ENCODE data around the gene EPB41L2. TPM values are rescaled to one million over a fixed set of nuclear protein-coding genes. Genes with fewer than 3 reads are reported as not detected.

EPB41L2 gene
- total RNA-seq, 1 experiment from 2014 or later = 106 TPM

DNA sequence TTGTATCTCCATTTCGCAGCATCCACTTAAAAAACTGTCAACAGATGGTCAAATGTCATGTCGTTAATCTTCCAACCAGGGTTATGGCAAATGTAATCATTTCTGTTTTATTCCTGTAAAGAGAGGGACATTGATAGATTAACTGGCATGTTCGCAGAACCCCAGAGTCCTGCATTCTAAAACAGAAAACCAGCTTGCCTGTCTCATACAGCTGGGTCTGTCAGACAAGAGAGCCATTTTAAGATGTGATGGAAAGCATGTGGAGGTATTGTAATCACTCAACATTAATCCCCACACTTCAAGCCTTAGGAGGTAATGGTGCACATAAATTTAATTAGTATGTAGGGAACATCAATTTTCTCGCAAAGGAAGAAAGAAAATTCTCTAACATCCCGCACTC, 231.4 kb downstream of the EPB41L2 start (continued):
- TF ChIP-seq SMAD3 (CRISPR knock-in tag; IDR thresholded peaks at IDR 0.05; ENCODE audit: borderline replicate concordance) (no peak), NR2C2 (CRISPR knock-in tag; IDR thresholded peaks at IDR 0.05) (no peak)
- TF ChIP-seq, protein P1, sequence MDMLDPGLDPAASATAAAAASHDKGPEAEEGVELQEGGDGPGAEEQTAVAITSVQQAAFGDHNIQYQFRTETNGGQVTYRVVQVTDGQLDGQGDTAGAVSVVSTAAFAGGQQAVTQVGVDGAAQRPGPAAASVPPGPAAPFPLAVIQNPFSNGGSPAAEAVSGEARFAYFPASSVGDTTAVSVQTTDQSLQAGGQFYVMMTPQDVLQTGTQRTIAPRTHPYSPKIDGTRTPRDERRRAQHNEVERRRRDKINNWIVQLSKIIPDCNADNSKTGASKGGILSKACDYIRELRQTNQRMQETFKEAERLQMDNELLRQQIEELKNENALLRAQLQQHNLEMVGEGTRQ (CRISPR knock-in tag; IDR thresholded peaks at IDR 0.05) = no peak

DNA sequence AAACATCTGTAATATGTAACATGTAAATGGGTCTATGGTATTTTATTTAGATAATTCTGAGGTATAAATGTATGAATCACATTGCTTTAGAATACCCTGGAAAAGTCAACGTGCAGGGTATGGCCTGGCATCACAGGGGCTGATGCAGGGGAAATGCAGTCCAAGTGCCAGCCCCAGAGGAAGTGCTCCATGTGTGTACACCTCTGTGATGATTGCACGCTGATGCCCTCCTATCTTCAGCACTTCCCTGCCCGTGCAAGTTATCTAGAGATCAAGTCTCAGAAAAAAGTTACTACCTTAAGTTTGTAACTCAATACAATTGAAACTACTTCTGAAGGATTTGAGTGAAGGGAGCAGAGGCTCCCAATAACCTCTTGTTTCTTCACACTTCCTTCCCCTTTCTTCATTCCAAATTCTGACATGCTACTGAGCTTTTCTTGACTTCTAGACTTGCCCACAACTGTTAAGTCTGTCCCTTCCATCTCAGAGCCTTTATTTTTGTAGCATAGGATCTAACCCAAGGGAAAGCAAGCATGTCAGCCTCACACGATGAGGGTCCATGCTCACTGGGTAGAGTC, 233.6 kb downstream of the EPB41L2 start:
- Mint-ChIP-seq H3K9me3 (peaks cover 8% of the 10 kb centered on the region), H3K27ac (no peak overlapping the region), H3K36me3 (no peaks in the 10 kb centered on the region), H3K27me3 (ENCODE audit: low read depth) (no peaks in the 10 kb centered on the region), H3K4me1 (peaks cover 19% of the 10 kb centered on the region), H3K4me3 (no peak overlapping the region)
- ATAC-seq (no peak), DNase-seq (ENCODE audit: low spot score) (no peak)
- ChIA-PET POLR2A (no interaction called here), CTCF (no interaction called here)
- TF ChIP-seq GABPB1 (CRISPR knock-in tag; IDR thresholded peaks at IDR 0.05) = peak; percentile 39; the same call in 1 of the 2 replicates
- no peak for TF ChIP-seq NR2C2 (CRISPR knock-in tag; IDR thresholded peaks at IDR 0.05)

DNA sequence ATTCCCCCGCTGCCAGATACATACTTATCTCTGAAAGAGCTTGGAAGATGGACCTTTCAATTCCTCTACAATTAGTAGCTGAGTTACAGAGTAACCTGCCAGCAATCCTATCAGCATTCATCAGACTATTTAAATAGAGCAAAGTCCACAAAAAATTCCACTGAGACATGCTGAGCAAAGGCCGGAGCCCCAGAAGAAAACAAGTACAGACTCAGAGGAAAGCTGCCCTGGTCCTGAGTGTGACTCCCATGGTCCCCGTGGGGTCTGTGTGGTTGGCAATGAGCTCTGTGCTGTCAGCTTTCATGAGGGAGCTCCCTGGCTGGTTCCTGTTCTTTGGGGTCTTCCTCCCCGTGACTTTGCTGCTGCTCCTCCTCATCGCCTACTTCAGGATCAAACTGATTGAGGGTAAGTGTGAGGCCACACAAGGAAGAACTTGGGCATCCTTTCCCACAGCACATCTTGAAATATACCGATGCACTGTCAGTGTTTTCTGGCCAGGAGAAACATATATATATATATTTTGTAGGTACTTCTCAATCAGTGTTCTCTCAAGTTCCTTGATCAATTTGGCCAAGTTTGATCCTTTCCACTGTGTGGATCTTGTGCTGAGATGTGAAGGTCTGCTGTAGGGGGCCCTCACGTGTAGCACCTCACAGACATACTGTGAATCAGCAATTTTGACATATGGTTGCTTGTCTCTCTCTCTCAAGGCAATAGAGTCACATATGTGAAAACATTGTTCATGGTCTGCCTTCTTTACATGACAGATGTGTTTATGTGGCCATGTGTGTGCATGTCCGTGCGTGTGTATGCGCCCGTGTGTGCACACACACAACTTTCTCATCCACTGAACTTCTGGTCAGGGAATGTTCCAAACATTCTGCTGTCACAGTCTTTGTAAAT, 235.5 kb downstream of the EPB41L2 start, which contains the start of gene SMLR1:
SMLR1 (plus strand) TSS at position 160 of the 903 bp plus-strand sequence; CDS start at position 168, 8 bp downstream.
- ChIA-PET POLR2A (no interaction called here), CTCF (no interaction called here)
- DNase-seq (ENCODE audit: low spot score) = no peak
- Mint-ChIP-seq H3K4me3 (no peak within 1 kb of the TSS), H3K9me3 (peaks cover 8% of the 10 kb centered on the region), H3K27me3 (ENCODE audit: low read depth) (no peaks in the 10 kb centered on the region), H3K4me1 (peaks cover 19% of the 10 kb centered on the region), H3K36me3 (no peaks in the 10 kb centered on the region), H3K27ac (no peak within 1 kb of the TSS; the same call in 1 of the 2 replicates)
- TF ChIP-seq, protein P2, sequence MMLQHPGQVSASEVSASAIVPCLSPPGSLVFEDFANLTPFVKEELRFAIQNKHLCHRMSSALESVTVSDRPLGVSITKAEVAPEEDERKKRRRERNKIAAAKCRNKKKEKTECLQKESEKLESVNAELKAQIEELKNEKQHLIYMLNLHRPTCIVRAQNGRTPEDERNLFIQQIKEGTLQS (CRISPR knock-in tag; conservative IDR thresholded peaks at IDR 0.05) = no peak
- TF ChIP-seq NFE2L1 (CRISPR knock-in tag; IDR thresholded peaks at IDR 0.05) (no peak), ESRRA (CRISPR knock-in tag; IDR thresholded peaks at IDR 0.05; ENCODE audit: borderline replicate concordance) (no peak), FOXJ3 (CRISPR knock-in tag; IDR thresholded peaks at IDR 0.05; ENCODE audit: borderline replicate concordance) (no peak), GABPB1 (CRISPR knock-in tag; IDR thresholded peaks at IDR 0.05) (peak; percentile 50; the same call in 1 of the 2 replicates), ZNF138 (CRISPR knock-in tag; conservative IDR thresholded peaks at IDR 0.05) (no peak), ETV6 (CRISPR knock-in tag; IDR thresholded peaks at IDR 0.05) (no peak)
- ATAC-seq = no peak

DNA sequence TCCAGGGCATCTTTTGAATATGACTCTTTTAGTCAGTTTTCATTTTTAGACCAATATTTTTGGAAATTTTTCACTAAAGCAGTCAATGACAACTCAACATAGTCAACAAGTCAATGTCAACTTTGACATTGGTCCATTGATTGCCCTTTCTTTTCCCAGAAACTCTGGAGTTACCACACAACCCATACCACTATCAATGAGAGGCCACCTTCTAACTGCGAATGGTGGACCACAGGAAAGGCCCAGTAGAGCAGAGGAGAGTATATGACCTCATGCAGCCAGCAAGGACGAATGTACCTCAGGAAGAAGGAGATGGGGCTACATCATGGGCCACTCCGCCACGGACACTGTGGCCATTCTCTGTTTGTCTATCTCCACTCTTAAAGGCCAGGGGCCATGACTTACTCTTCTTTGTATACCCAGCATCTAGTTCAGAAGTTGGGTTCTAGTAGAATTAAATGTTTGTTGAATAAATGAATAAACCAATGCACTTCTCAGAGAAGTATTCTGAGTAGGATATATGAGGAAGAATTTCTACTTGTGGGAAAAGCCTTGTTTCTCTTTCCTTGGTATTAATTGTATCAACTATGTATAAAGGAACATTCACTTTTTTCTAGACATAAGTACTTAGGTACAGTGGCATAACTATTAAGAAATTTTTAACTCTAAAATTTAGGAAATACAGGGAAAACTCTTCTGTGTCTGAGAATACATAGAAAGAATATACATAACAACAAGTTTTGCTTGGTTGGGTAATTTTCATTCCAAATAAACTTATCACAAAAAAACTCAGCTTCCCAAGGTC, 236.4 kb downstream of the EPB41L2 start:
- ChIA-PET CTCF (no interaction called here), POLR2A (no interaction called here)
- H3K9me3 Mint-ChIP-seq = peaks cover 8% of the 10 kb centered on the region
- no peak overlapping the region for H3K4me3 Mint-ChIP-seq
- DNase-seq (ENCODE audit: low spot score) (no peak), ATAC-seq (no peak)
- no peak overlapping the region; the same call in 1 of the 2 replicates for H3K27ac Mint-ChIP-seq
- peaks cover 19% of the 10 kb centered on the region for H3K4me1 Mint-ChIP-seq
- no peaks in the 10 kb centered on the region for H3K36me3 Mint-ChIP-seq
- no peaks in the 10 kb centered on the region for H3K27me3 Mint-ChIP-seq (ENCODE audit: low read depth)
- TF ChIP-seq ESRRA (CRISPR knock-in tag; IDR thresholded peaks at IDR 0.05; ENCODE audit: borderline replicate concordance) (no peak), CREB1 (CRISPR knock-in tag; IDR thresholded peaks at IDR 0.05) (no peak), GRHL2 (CRISPR knock-in tag; IDR thresholded peaks at IDR 0.05; ENCODE audit: insufficient replicate concordance, severe bottlenecking) (no peak), SMAD3 (CRISPR knock-in tag; IDR thresholded peaks at IDR 0.05; ENCODE audit: borderline replicate concordance) (no peak)
- TF ChIP-seq, protein P2 (CRISPR knock-in tag; conservative IDR thresholded peaks at IDR 0.05) = no peak
- TF ChIP-seq, protein P3, sequence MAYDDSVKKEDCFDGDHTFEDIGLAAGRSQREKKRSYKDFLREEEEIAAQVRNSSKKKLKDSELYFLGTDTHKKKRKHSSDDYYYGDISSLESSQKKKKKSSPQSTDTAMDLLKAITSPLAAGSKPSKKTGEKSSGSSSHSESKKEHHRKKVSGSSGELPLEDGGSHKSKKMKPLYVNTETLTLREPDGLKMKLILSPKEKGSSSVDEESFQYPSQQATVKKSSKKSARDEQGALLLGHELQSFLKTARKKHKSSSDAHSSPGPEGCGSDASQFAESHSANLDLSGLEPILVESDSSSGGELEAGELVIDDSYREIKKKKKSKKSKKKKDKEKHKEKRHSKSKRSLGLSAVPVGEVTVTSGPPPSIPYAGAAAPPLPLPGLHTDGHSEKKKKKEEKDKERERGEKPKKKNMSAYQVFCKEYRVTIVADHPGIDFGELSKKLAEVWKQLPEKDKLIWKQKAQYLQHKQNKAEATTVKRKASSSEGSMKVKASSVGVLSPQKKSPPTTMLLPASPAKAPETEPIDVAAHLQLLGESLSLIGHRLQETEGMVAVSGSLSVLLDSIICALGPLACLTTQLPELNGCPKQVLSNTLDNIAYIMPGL (CRISPR knock-in tag; IDR thresholded peaks at IDR 0.05) = no peak
- TF ChIP-seq, protein P4, sequence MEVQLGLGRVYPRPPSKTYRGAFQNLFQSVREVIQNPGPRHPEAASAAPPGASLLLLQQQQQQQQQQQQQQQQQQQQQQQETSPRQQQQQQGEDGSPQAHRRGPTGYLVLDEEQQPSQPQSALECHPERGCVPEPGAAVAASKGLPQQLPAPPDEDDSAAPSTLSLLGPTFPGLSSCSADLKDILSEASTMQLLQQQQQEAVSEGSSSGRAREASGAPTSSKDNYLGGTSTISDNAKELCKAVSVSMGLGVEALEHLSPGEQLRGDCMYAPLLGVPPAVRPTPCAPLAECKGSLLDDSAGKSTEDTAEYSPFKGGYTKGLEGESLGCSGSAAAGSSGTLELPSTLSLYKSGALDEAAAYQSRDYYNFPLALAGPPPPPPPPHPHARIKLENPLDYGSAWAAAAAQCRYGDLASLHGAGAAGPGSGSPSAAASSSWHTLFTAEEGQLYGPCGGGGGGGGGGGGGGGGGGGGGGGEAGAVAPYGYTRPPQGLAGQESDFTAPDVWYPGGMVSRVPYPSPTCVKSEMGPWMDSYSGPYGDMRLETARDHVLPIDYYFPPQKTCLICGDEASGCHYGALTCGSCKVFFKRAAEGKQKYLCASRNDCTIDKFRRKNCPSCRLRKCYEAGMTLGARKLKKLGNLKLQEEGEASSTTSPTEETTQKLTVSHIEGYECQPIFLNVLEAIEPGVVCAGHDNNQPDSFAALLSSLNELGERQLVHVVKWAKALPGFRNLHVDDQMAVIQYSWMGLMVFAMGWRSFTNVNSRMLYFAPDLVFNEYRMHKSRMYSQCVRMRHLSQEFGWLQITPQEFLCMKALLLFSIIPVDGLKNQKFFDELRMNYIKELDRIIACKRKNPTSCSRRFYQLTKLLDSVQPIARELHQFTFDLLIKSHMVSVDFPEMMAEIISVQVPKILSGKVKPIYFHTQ (CRISPR knock-in tag; IDR thresholded peaks at IDR 0.05) = no peak
- TF ChIP-seq, protein P5, sequence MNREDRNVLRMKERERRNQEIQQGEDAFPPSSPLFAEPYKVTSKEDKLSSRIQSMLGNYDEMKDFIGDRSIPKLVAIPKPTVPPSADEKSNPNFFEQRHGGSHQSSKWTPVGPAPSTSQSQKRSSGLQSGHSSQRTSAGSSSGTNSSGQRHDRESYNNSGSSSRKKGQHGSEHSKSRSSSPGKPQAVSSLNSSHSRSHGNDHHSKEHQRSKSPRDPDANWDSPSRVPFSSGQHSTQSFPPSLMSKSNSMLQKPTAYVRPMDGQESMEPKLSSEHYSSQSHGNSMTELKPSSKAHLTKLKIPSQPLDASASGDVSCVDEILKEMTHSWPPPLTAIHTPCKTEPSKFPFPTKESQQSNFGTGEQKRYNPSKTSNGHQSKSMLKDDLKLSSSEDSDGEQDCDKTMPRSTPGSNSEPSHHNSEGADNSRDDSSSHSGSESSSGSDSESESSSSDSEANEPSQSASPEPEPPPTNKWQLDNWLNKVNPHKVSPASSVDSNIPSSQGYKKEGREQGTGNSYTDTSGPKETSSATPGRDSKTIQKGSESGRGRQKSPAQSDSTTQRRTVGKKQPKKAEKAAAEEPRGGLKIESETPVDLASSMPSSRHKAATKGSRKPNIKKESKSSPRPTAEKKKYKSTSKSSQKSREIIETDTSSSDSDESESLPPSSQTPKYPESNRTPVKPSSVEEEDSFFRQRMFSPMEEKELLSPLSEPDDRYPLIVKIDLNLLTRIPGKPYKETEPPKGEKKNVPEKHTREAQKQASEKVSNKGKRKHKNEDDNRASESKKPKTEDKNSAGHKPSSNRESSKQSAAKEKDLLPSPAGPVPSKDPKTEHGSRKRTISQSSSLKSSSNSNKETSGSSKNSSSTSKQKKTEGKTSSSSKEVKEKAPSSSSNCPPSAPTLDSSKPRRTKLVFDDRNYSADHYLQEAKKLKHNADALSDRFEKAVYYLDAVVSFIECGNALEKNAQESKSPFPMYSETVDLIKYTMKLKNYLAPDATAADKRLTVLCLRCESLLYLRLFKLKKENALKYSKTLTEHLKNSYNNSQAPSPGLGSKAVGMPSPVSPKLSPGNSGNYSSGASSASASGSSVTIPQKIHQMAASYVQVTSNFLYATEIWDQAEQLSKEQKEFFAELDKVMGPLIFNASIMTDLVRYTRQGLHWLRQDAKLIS (CRISPR knock-in tag; IDR thresholded peaks at IDR 0.05; ENCODE audit: borderline replicate concordance) = no peak
